BLaER1 (cell line): ENCODE results near the gene MYT1.

ENCODE experiments used
- H3K27ac ChIP-seq: shearing (Covaris generic); formaldehyde crosslinking; 2 replicates; pipeline ENCODE4 v1.8.1; 2022
- H3K27me3 ChIP-seq: shearing (Covaris generic); formaldehyde crosslinking; 2 replicates; pipeline ENCODE4 v1.8.1; 2022
- H3K36me3 ChIP-seq: shearing (Covaris generic); formaldehyde crosslinking; 2 replicates; pipeline ENCODE4 v1.8.1; 2022
- H3K4me1 ChIP-seq: shearing (Covaris generic); formaldehyde crosslinking; 2 replicates; pipeline ENCODE4 v1.8.1; 2022
- H3K4me2 ChIP-seq: shearing (Covaris generic); formaldehyde crosslinking; 2 replicates; pipeline ENCODE4 v1.8.1; 2022
- H3K4me3 ChIP-seq: shearing (Covaris generic); formaldehyde crosslinking; 2 replicates; pipeline ENCODE4 v1.8.1; 2022
- H3K9ac ChIP-seq: shearing (Covaris generic); formaldehyde crosslinking; 2 replicates; pipeline ENCODE4 v1.8.1; 2022
- H3K9me3 ChIP-seq: shearing (Covaris generic); formaldehyde crosslinking; 2 replicates; pipeline ENCODE4 v1.8.1; 2022
- H4K20me1 ChIP-seq: shearing (Covaris generic); formaldehyde crosslinking; 2 replicates; pipeline ENCODE4 v1.8.1; 2022
- Cebpa-rat ChIP-seq: shearing (Covaris generic); IDR thresholded peaks from 2 replicates; pipeline ENCODE4 v1.8.1; 2022

MYT1 gene

GRCh38 chr20:64140061-64140931 is 24.0 kb upstream of the MYT1 start:
- no peak for TF ChIP-seq Cebpa-rat
- no peak overlapping the region for H3K4me2 ChIP-seq
- H3K9me3 ChIP-seq = peaks cover 11% of the 10 kb centered on the region
- H3K4me1 ChIP-seq = peaks cover 22% of the 10 kb centered on the region
- H3K9ac ChIP-seq = no peak overlapping the region
- H3K4me3 ChIP-seq = no peak overlapping the region
- no peaks in the 10 kb centered on the region for H3K27me3 ChIP-seq
- H4K20me1 ChIP-seq = no peaks in the 10 kb centered on the region
- no peak overlapping the region for H3K27ac ChIP-seq
- no peaks in the 10 kb centered on the region for H3K36me3 ChIP-seq

DNA sequence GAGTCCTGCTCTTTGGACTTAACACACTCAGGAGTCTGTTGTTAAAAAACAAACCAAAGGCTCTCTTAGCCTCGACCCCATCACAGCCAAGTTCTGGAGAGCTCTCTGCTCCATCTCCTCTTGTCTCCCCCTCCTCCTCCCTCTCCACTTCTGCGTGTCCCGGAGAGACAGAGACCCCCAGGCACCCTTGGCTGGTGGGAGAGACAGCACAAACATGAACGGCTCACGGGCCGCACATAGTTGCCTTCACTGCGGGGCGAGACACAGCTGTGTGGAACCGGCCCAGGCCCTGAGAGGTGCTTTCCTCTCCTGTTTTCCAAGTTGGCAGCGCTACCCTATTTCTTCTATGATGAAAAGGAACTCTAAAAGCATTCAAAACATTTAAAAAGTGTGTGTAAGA is 23.3 kb upstream of the MYT1 start:
- H3K4me3 ChIP-seq = no peak overlapping the region
- H3K4me2 ChIP-seq = no peak overlapping the region
- H3K27ac ChIP-seq = no peak overlapping the region
- H3K9ac ChIP-seq = no peak overlapping the region
- TF ChIP-seq Cebpa-rat = no peak
- no peaks in the 10 kb centered on the region for H3K36me3 ChIP-seq
- H4K20me1 ChIP-seq = no peaks in the 10 kb centered on the region
- H3K4me1 ChIP-seq = peaks cover 22% of the 10 kb centered on the region
- no peaks in the 10 kb centered on the region for H3K27me3 ChIP-seq
- H3K9me3 ChIP-seq = peaks cover 14% of the 10 kb centered on the region

GRCh38 chr20:64142590-64142989 is 21.7 kb upstream of the MYT1 start:
- no peaks in the 10 kb centered on the region for H4K20me1 ChIP-seq
- H3K4me2 ChIP-seq = peak overlapping the region; percentile 81
- no peak for TF ChIP-seq Cebpa-rat
- no peak overlapping the region for H3K4me3 ChIP-seq
- peak overlapping the region; percentile 48; the same call in 1 of the 2 replicates for H3K27ac ChIP-seq
- peak overlapping the region; percentile 5; the same call in 1 of the 2 replicates for H3K9ac ChIP-seq
- peaks cover 22% of the 10 kb centered on the region for H3K4me1 ChIP-seq
- peaks cover 14% of the 10 kb centered on the region for H3K9me3 ChIP-seq
- H3K36me3 ChIP-seq = no peaks in the 10 kb centered on the region
- no peaks in the 10 kb centered on the region for H3K27me3 ChIP-seq

GRCh38 chr20:64143018-64143801 is 21.0 kb upstream of the MYT1 start:
- peak overlapping the region; percentile 48; the same call in 1 of the 2 replicates for H3K27ac ChIP-seq
- H3K27me3 ChIP-seq = no peaks in the 10 kb centered on the region
- no peak overlapping the region for H3K4me3 ChIP-seq
- no peak for TF ChIP-seq Cebpa-rat
- no peaks in the 10 kb centered on the region for H4K20me1 ChIP-seq
- H3K9me3 ChIP-seq = peaks cover 14% of the 10 kb centered on the region
- peak overlapping the region; percentile 5; the same call in 1 of the 2 replicates for H3K9ac ChIP-seq
- peaks cover 22% of the 10 kb centered on the region for H3K4me1 ChIP-seq
- no peaks in the 10 kb centered on the region for H3K36me3 ChIP-seq
- H3K4me2 ChIP-seq = peak overlapping the region; percentile 81

- no peak overlapping the region for H3K9ac ChIP-seq
- no peaks in the 10 kb centered on the region for H3K36me3 ChIP-seq
- H3K27me3 ChIP-seq = no peaks in the 10 kb centered on the region
- no peaks in the 10 kb centered on the region for H4K20me1 ChIP-seq
- H3K27ac ChIP-seq = no peak overlapping the region
- no peak overlapping the region for H3K4me3 ChIP-seq
- TF ChIP-seq Cebpa-rat = no peak
- H3K4me1 ChIP-seq = peaks cover 22% of the 10 kb centered on the region
- peaks cover 14% of the 10 kb centered on the region for H3K9me3 ChIP-seq
- H3K4me2 ChIP-seq = no peak overlapping the region
These were observed 19.9 kb upstream of the MYT1 start for GRCh38 chr20:64144144-64144912.

- no peak overlapping the region for H3K4me3 ChIP-seq
- H3K27me3 ChIP-seq = no peaks in the 10 kb centered on the region
- H3K27ac ChIP-seq = no peak overlapping the region
- no peaks in the 10 kb centered on the region for H4K20me1 ChIP-seq
- H3K36me3 ChIP-seq = no peaks in the 10 kb centered on the region
- H3K4me2 ChIP-seq = no peak overlapping the region
- peaks cover 18% of the 10 kb centered on the region for H3K9me3 ChIP-seq
- H3K4me1 ChIP-seq = peaks cover 22% of the 10 kb centered on the region
- H3K9ac ChIP-seq = no peak overlapping the region
- no peak for TF ChIP-seq Cebpa-rat
These were observed 18.6 kb upstream of the MYT1 start for GRCh38 chr20:64145458-64146300.

DNA sequence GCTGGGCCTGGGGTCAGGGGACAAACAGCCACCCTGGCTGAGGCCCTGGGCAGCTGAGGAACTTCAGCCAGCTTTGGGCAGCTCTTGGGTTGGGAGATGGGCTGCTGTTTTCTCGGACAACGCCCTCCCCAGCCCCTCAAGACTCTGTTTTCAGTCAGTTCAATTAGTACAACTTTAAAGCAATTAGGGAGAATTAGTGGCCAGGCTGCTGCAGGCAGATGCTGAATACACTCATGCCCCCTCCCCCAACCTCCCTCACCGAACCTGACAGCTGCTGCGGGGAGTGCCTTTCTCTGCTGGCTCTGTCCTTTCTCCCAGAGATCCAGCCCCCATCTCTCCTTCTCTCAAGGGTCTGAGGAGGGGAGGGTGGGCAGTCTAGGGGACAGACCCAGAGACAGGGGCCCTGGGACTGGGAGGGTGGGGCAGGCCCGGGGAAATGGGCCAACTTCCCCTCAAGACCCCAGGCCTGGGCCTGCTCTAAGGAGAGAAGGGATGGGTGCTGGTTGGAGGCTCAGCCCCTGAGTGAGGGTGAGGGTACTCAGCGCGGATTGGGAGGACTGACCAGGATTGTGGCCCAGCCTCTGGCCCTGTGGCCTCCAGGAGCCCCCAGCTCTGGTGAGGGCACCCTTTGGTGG is 17.8 kb upstream of the MYT1 start:
- H3K9ac ChIP-seq = no peak overlapping the region
- H3K36me3 ChIP-seq = no peaks in the 10 kb centered on the region
- peaks cover 18% of the 10 kb centered on the region for H3K9me3 ChIP-seq
- TF ChIP-seq Cebpa-rat = no peak
- H3K27me3 ChIP-seq = no peaks in the 10 kb centered on the region
- no peak overlapping the region for H3K4me2 ChIP-seq
- H3K27ac ChIP-seq = no peak overlapping the region
- H3K4me1 ChIP-seq = peaks cover 22% of the 10 kb centered on the region
- H3K4me3 ChIP-seq = no peak overlapping the region
- no peaks in the 10 kb centered on the region for H4K20me1 ChIP-seq

DNA sequence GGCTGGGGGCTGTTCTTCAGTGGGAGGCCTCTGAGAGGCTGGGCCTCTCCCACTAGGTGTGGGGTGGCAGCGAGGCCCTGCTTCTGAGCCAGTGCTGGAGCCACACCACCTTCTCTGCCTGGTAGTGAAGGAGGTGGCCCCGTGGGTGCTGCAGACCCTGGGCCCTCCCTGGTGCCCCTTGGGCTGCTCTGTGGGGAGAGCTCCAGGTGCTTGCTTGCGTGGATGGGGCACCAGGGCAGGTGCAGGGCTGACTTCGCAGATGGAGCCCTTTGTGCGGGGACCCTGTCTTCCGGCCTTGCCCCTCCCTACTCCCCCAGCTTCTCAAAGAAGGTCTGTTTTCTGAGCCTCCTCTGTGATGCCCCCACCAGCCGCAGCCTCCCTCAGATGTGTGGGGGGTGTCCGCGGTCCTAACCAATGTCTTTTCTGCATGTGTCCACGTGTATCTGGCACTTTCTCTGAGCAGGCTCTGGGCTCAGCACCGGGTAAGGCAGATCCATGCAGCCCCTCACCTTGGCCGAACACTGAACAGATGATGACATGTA is 17.2 kb upstream of the MYT1 start:
- Histone ChIP-seq H3K27ac (no peak overlapping the region), H3K9me3 (peaks cover 18% of the 10 kb centered on the region), H4K20me1 (no peaks in the 10 kb centered on the region), H3K4me2 (no peak overlapping the region), H3K27me3 (no peaks in the 10 kb centered on the region), H3K36me3 (no peaks in the 10 kb centered on the region), H3K4me3 (no peak overlapping the region), H3K4me1 (peaks cover 16% of the 10 kb centered on the region), H3K9ac (no peak overlapping the region)
- no peak for TF ChIP-seq Cebpa-rat
